ENCODE data around the gene HINT3.
"Not testable (repeated sequence)": the region's sequence is repeated elsewhere in the genome, so short reads cannot be mapped to it uniquely, and the experiment has no call there.

The HINT3 gene

GRCh38 chr6:126010040-126010439 is 53.5 kb downstream of the HINT3 start:
- no peak for DNase-seq

DNA sequence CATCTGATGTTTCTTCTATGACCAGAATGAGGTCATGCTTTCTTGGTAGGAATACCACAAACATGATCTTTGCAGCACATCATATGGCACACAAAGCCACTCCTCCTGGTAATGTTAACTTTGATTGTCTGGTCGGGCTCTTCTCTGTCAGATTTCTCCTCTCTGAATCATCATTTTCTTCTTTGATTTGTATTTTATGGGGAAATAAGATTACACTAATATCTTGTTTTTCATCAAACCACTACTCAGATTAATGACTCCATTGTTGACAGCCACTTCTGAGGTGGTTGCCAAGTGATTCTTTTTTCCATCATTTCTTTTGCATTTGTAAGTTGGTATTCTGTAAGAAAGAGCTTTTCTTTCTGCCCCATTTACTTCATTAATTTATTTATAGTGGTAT is 59.3 kb downstream of the HINT3 start:
- no peak for DNase-seq

GRCh38 chr6:126016591-126016990 is 60.0 kb downstream of the HINT3 start:
- no peak for DNase-seq

- DNase-seq: no peak
These were observed 61.1 kb downstream of the HINT3 start for GRCh38 chr6:126017668-126018067.

GRCh38 chr6:126020305-126021050 is 63.9 kb downstream of the HINT3 start:
- no peak for DNase-seq

GRCh38 chr6:126023474-126023873 is 66.9 kb downstream of the HINT3 start:
- DNase-seq: not testable (repeated sequence)

DNA sequence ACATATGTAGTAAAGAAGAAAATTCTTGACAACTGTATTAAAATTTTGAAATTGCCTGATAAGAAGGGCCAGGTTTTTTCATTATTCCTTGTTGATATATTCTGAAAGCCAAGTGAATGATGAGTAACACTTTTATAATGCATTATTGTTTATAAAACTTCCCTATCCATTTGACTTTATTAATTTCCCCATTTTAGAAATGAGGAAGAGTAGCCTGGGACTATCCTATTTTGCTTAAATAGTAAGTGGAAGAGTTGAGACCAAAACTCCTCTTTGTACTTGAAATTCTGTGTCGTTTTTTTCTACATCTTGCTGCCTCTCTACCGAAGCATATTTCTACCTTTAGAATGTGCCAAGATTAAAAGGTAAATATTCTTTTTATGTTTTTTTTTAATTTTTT is 69.4 kb downstream of the HINT3 start:
- no peak for DNase-seq

GRCh38 chr6:126027601-126028000 is 71.0 kb downstream of the HINT3 start:
- DNase-seq: no peak

Data from NCI-H1105 (cell line).